GM21447 (cell line): ENCODE results near the gene SLC6A6.

ENCODE experiments used
- ATAC-seq: cut with Tn5 transposase; IDR thresholded peaks from one replicate; pipeline ENCODE4 v1.9.1; 2021; ENCODE audit not compliant: unreplicated experiment

Gene SLC6A6

DNA sequence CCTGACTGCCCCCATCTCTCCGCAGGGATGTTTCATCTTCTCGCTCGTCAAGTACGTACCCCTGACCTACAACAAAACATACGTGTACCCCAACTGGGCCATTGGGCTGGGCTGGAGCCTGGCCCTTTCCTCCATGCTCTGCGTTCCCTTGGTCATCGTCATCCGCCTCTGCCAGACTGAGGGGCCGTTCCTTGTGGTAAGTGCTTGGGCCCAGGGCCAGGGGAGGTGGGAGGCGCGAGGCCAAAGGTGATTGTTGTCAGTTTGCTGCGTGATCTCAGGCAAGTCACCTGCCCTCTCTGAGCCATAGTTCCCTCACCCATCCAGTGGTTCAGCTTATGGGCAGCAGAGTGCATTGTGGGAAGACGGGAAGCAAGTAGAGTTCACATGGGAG, 79.2 kb downstream of the SLC6A6 start:
- ATAC-seq: no peak

- ATAC-seq: no peak
Observed at GRCh38 chr3:14482271-14482721, 79.9 kb downstream of the SLC6A6 start.

GRCh38 chr3:14483286-14483685, 80.9 kb downstream of the SLC6A6 start:
- ATAC-seq: no peak

- no peak for ATAC-seq
Observed at GRCh38 chr3:14484741-14485140, 82.3 kb downstream of the SLC6A6 start.

DNA sequence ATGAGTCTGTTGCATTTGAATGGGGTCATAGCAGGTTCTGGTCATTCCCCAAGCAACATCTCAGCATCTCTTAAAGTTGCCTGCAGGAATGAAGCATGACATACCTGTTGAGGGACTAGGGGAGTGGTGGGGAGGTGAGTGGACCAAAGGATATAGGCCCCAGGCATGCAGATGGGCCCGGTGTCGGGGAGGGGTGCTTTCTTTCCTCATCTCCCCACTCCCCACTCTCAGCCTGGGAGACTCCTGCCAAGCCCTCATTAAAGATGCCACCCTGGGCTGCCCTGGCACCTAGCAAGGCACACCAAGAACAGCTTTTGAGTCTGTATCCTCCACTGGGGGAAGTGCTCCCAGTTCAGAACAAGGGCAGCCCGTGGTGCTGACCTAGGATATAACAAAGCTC, 83.6 kb downstream of the SLC6A6 start:
- no peak for ATAC-seq

DNA sequence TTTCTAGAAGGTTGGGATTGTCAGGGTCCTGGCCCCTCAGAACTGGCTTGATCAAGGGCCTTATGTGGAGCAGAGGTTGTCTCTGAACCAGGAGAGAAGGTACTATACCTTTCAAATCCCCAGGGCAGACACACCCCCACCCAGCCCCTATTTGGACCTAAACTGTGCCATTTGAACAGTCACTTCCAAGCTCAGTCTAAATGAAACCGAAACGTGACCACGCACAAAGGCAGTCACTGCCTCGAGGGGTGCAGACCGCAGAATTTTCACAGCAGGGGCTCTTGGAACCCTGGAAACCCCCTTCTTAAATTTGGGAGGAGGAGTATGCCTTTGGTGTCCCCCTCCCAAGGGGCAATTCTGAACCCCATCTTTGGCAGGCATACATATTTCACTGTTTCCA, 84.1 kb downstream of the SLC6A6 start:
- ATAC-seq: no peak

DNA sequence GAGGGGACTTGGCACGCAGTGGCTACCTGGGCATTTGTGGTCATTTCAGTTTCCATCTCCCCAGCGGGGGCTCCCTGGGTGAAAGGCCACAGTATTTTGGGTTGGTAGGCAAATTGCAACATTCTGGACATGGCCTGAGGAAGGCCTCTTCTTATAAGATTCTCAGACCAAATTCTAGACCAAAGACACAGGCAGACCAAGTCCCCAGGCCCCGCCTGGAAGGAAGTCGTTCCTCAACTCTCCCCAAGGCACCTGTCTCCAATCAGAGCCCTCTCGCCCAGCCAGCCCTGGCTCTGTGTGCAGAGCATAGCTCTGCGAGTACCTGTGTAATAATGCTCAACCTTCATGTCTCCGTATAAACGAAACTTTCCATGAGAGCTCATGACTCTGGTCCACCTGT, 84.7 kb downstream of the SLC6A6 start:
- no peak for ATAC-seq

- ATAC-seq: no peak
Observed at GRCh38 chr3:14487821-14488220, 85.4 kb downstream of the SLC6A6 start.

- no peak for ATAC-seq
Observed at GRCh38 chr3:14488286-14489041, 86.1 kb downstream of the SLC6A6 start.

DNA sequence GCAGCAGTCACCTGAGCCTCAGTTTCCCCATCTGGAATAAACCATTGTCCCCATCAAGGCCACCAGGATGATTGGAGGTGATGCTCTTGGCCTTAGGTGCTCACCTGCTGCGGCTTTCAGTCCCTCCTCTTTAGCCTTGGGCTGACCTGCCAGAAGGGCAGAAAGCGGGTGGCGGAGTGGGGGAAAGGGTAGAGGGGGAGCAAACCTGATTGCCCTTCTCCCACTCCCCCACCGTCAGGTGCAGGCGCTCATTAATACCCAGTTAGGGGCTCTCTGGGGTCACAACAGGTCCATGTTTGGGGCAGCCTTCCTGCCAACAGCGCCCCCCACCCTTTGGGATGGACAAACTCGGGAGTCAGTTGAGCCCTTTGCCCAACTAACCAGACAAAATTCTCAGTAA, 87.2 kb downstream of the SLC6A6 start:
- no peak for ATAC-seq

DNA sequence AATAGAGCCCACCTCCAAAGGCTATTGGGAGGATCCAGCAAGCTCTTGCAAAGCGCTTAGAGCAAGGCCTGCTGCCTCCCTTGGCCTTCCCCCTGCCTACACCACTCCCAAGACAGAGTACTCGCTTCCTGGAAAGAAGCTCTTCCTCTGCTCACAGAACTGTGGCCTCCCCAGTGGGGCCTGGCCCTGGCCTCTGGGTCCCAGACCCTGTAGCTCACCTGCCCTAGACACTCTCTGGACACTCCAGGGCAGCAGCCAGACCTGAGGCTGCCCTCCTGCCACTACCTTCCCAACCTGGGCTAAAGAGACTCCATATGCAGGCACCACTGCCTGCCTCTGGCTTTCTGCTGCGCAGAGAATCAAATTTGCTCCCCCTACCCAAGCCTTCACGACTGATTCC, 87.8 kb downstream of the SLC6A6 start:
- no peak for ATAC-seq

DNA sequence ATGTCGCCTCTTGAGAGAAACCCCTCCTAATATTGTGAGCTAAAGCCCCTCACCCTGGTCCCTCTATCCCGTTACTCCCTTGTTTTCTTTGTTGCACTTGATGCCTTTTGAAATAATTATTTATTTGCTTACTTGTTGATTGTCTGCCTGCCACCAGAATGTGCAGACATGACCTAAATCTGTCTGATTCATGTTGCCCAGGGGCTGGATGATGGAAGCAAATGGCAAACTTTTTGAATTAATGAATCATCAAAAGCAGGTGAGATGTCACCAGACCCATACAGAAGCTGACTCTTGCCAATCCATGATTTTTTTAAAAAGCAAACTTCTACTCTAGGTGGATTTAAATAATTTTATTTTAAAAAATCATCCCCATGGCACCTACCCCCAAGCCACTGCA, 88.4 kb downstream of the SLC6A6 start:
- ATAC-seq: no peak

DNA sequence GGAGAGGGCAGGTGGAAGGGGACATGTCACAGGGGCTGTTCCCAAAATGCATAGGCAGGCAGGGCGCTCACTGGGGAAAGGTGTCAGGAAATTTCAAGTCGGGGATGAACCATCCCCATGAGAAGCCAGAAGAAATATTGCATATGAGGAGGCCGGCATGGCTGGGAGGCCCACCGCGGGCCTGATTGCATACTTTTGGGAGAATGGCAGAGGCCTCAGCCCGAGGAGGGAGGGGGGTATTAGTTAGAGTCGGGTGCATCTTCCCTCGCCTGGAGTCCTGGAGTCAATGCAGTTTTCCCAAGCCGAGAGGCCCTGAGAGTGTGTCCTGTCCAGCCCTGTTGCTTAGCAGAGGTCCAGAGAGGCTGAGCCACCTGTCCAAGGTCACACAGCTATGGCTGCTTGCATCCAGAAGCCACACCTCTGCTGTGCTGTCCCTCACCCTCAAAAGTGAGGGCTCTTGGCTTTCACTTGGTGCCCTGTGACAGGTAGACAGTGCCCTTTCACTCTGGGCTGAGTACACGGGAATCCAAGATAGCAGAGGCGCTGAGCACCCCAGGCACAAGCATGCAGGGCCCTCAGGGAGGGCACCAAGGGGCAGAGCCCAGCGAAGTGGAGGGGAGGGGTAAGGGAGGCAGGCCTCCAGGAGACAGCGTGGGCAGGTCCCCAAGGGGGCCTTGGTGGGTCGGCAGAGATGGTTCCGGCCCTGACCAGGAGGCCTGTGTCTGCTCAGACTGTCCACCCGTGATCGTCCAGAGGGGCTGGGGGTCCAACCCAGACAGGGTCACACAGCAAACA, 89.2 kb downstream of the SLC6A6 start:
- no peak for ATAC-seq

DNA sequence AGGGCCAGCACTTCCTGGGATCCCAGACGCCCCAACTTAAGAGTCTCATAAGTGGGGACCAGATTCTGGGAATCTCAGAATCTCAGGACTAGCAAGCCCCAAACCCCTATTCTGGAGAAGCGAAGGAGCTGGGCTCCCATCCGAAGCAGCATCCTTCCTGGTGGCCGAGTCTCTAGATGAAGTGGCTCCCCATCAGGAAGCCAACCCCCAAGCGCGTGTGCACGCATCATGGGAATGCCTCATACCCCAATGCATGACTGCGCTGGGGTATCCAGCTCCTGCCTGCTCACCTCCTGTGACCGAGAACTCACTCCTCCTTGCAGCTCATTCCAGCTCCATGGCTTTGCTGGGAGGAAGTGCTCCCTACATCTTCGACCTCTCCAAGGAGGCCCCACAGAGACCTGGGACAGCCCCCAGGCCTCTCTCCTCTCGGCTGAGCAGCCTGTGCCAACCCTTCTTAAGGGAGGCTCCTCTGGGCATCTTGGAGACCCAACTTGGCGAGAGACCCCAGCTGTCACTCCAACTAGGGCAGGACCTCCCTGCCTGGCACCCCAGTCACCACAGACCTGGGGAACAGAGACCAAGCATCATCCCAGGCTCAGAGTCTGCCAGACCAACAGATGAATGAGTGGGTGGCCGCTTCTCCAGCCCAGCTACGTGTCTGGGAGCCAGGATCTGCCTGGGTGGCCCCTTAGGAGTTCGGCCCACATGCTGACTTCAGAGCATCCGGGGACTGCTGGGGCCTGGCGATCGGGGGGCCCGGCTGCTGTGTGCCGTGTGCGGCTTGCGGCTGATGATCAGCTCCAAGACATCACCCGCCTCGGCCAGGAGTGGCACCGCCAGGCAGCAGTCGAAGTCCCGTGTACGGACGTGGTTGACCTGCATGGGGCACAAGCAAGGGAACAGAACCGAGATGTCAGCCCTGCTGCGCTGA, 90.8 kb downstream of the SLC6A6 start:
- ATAC-seq: no peak

DNA sequence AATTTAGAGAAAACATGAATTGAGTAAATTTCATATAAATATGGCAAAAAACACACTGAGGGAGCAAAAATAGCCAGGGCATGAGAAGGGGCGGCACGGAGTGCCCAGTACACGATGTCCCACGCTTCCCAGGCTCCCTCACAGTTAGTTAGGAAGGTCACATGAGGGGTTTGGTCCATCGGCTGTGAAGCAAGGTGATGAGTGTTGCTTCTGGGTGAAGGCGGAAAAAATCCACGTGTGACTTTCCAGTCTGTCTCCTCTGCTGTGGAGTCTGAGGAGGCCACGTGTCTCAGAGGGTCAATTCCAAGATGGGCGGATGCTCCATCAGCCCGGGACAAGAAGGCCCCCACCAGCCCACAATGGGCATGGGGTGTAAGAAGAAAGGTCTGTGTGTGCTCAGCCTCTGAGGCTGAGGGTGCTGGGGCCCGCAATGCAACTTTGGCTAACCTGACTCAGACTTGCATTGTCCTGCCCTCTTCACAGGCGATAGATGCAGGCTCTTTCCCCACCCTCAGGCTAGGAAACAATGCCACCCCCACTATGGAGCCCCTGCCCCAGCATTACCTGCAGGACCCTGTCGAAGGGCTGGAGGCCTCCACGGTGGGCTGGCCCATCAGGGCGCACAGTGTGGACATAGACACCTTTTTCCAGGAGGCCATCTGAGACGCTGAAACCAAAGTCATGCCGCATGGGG, 92.0 kb downstream of the SLC6A6 start:
- ATAC-seq: no peak

DNA sequence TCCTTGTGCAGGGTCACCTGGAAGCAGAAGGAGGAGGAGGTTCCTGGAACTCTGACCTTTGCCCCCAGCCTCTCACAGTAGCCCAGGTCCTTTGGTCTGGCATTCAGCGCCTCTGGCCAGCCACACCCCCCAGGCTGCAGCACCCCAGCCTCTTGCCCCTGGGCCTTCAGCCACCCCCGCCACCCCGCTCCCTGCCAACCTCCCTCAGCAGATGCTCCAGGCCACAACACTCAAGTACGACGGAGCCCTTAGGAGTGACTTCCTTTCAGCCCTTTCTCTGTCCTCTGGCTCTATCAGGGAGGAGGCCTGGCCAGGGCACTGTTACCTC, 92.5 kb downstream of the SLC6A6 start:
- no peak for ATAC-seq

GRCh38 chr3:14496351-14496750, 93.9 kb downstream of the SLC6A6 start:
- ATAC-seq: no peak

DNA sequence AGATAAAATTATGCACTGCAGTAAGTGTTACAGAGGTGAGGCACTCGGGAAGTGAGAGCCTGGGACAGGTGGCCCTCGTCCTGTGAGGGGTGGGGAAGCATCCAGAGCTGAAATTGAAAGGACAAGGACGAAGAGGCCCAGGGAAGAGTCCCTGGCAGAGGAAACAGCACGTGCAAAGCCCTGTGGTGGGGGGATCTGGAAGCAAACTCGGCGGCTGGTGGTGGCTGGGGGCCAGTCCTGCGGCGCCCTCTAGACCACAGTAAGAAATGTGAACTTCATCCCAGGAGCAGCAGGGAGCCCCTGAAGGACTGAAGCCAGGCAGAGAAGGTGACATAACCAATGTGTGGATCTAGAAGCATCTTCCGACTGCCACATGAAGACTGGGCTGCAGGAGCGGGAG, 94.9 kb downstream of the SLC6A6 start:
- no peak for ATAC-seq

- no peak for ATAC-seq
Observed at GRCh38 chr3:14502472-14502871, 100.1 kb downstream of the SLC6A6 start.

DNA sequence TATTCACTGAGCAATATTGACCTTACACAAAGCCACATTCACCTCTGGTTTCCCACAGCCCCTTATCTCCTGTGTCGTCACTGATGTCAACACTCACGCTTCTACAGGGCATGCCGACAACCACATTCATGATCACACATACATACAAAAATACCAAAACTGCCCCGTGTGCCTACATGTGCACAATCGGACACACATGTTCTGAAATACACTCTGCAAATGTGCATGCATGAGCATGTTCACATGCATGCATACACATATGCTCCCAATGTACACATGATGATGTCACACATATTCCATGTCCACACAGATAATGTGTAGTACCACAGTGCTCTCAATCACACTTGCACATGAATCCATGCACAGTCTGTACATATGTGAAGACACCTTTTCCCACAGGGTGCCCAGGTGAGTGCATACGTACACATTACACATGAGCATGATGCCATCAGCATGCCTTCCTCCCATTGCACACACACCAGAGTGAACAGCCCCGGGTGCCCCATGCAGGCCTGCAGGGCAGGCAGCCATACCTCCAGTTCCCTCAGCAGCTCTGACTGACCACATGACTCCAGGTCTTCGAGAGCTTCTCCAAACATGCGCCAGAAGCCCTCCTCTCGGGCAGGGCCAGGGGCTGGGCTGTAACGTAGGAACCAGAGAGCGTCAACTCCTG, 100.8 kb downstream of the SLC6A6 start:
- ATAC-seq: no peak
